Naive thymus-derived CD8-positive, alpha-beta T cell (primary cell): ENCODE measurements around the gene GGA1. TPM values are rescaled to one million over a fixed set of nuclear protein-coding genes. Genes with fewer than 3 reads are reported as not detected.

Experiments
- ATAC-seq, 2 donors: fragments of 150-1000 bp; cut with Tn5 transposase in 1 of 2; sonication (Bioruptor Pico), chemical (Tn5 transposase) in 1 of 2; 1 replicate in 1 of 2; 2 replicates in 1 of 2; pipeline ENCODE4 v1.10.0; 2021; ENCODE audit warnings: mild to moderate bottlenecking in 2 of 2, moderate library complexity in 2 of 2
- POLR2A ChIA-PET: fragments of 350-600 bp; sonication (Branson Sonifier 250); formaldehyde crosslinking; loops from one replicate; lab custom pipeline; 2021; ENCODE audit warnings: antibody characterized with exemption; lab: Charles Lee
- DNase-seq, 10 donors: peaks; one replicate each; pipeline versions ENCODE4 v3.0.0 to v3.0.0-alpha.2; 2020 to 2022
- H3K27ac Mint-ChIP-seq, 10 donors: one replicate each; pipeline ENCODE4 v1.8.0; 2020 to 2022; ENCODE audit warnings: mild to moderate bottlenecking in 10 of 10, mixed read lengths in 10 of 10, moderate library complexity in 4 of 10, inconsistent platforms in 1 of 10
- H3K27me3 Mint-ChIP-seq, 5 donors: one replicate each; pipeline ENCODE4 v1.8.0; 2021 to 2022; ENCODE audit warnings: mixed read lengths in 5 of 5
- H3K36me3 Mint-ChIP-seq, 3 donors: one replicate each; pipeline ENCODE4 v1.8.0; 2020 to 2022; ENCODE audit warnings: mixed read lengths in 3 of 3, mild to moderate bottlenecking in 2 of 3, inconsistent platforms in 1 of 3
- H3K4me1 Mint-ChIP-seq, 4 donors: one replicate each; pipeline ENCODE4 v1.8.0; 2021 to 2022; ENCODE audit warnings: mixed read lengths in 4 of 4
- H3K4me3 Mint-ChIP-seq, 10 donors: one replicate each; pipeline ENCODE4 v1.8.0; 2020 to 2022; ENCODE audit warnings: mild to moderate bottlenecking in 10 of 10, mixed read lengths in 10 of 10, moderate library complexity in 6 of 10, inconsistent platforms in 1 of 10
- H3K9me3 Mint-ChIP-seq, 9 donors: one replicate each; pipeline ENCODE4 v1.8.0; 2020 to 2022; ENCODE audit warnings: mixed read lengths in 9 of 9, mild to moderate bottlenecking in 3 of 9, inconsistent platforms in 1 of 9, moderate library complexity in 1 of 9
- polyA plus RNA-seq, 3 donors: library from polyadenylated mRNA; unstranded; fragments of 300-500 nt; fragmentation: Illumina TruSeq; gene quantifications; one replicate each; pipeline ENCODE4 v1.2.3, GENCODE V29; 2021
- total RNA-seq, 8 experiments: library from RNA in 2 of 8; stranded (reverse) in 2 of 8; gene quantifications; one replicate each; pipeline ENCODE4 v1.2.3 and lab custom pipeline; 2021 to 2026

GGA1 gene
- total and polyA plus RNA-seq, 5 experiments from 2014 or later, result 20.3 to 110 (median 24.5) TPM

- H3K4me3 Mint-ChIP-seq, result no peak overlapping the region
- H3K4me1 Mint-ChIP-seq, result peaks cover 0 to 15% (median 2%) of the 10 kb centered on the region in 4 donors
- peak overlapping the region in 1 of 10 donors; percentile 36 for H3K27ac Mint-ChIP-seq
- ATAC-seq (no peak), DNase-seq (no peak)
- H3K9me3 Mint-ChIP-seq, result no peaks in the 10 kb centered on the region
- peaks cover 0 to 48% (median 0%) of the 10 kb centered on the region in 3 donors for H3K36me3 Mint-ChIP-seq
- POLR2A ChIA-PET, result interaction anchor here (64.1 kb wide), 1 partner anchor 47 kb away, joined by 2283 read pairs; the partner anchor contains the start of genes LGALS1, NOL12, PDXP and SH3BP1
- H3K27me3 Mint-ChIP-seq, result no peaks in the 10 kb centered on the region
Observed at GRCh38 chr22:37616201-37617083, 7.8 kb downstream of the GGA1 start.

- Mint-ChIP-seq H3K4me3 (no peak overlapping the region), H3K27me3 (no peaks in the 10 kb centered on the region), H3K27ac (no peak overlapping the region), H3K36me3 (peaks cover 0 to 51% (median 0%) of the 10 kb centered on the region in 3 donors), H3K4me1 (peaks cover 0 to 10% (median under 1%) of the 10 kb centered on the region in 4 donors), H3K9me3 (no peaks in the 10 kb centered on the region)
- POLR2A ChIA-PET, result interaction anchor here (1.6 to 64.1 kb wide), 2 partner anchors 9 to 46 kb away, joined by 4 to 2283 read pairs; partner anchors contain the start of genes LGALS1, NOL12, PDXP and SH3BP1
- no peak for DNase-seq
- ATAC-seq, result no peak
Observed at GRCh38 chr22:37617431-37617830, 8.8 kb downstream of the GGA1 start.

- H3K27me3 Mint-ChIP-seq, result no peaks in the 10 kb centered on the region
- no peaks in the 10 kb centered on the region for H3K9me3 Mint-ChIP-seq
- H3K4me1 Mint-ChIP-seq, result peaks cover 0 to 7% (median 3%) of the 10 kb centered on the region in 4 donors
- H3K36me3 Mint-ChIP-seq, result peaks cover 0 to 51% (median 0%) of the 10 kb centered on the region in 3 donors
- DNase-seq, result no peak
- no peak for ATAC-seq
- POLR2A ChIA-PET, result interaction anchor here (1.6 to 64.1 kb wide), 2 partner anchors 8 to 45 kb away, joined by 4 to 2283 read pairs; partner anchors contain the start of genes LGALS1, NOL12, PDXP and SH3BP1
- no peak overlapping the region for H3K4me3 Mint-ChIP-seq
- H3K27ac Mint-ChIP-seq, result peak overlapping the region in 1 of 10 donors; percentile 14
Observed at GRCh38 chr22:37618072-37618656, 9.5 kb downstream of the GGA1 start.

- no peaks in the 10 kb centered on the region for H3K27me3 Mint-ChIP-seq
- H3K27ac Mint-ChIP-seq, result peak overlapping the region in 5 of 10 donors; percentile 14 to 48 (median 34)
- no peak for DNase-seq
- no peak for ATAC-seq
- H3K36me3 Mint-ChIP-seq, result peaks cover 0 to 52% (median 1%) of the 10 kb centered on the region in 3 donors
- no peaks in the 10 kb centered on the region for H3K9me3 Mint-ChIP-seq
- peaks cover 2 to 8% (median 5%) of the 10 kb centered on the region in 4 donors for H3K4me1 Mint-ChIP-seq
- POLR2A ChIA-PET, result interaction anchor here (1.6 to 64.1 kb wide), 2 partner anchors 7 to 45 kb away, joined by 4 to 2283 read pairs; partner anchors contain the start of genes LGALS1, NOL12, PDXP and SH3BP1
- H3K4me3 Mint-ChIP-seq, result no peak overlapping the region
Observed at GRCh38 chr22:37618674-37619073, 10.0 kb downstream of the GGA1 start.

- H3K36me3 Mint-ChIP-seq, result peaks cover 0 to 48% (median 2%) of the 10 kb centered on the region in 3 donors
- peak overlapping the region in 4 of 10 donors; percentile 11 to 49 (median 39) for H3K27ac Mint-ChIP-seq
- H3K4me3 Mint-ChIP-seq, result no peak overlapping the region
- DNase-seq (peak in 1 of 10 donors; percentile 52), ATAC-seq (no peak)
- H3K9me3 Mint-ChIP-seq, result no peaks in the 10 kb centered on the region
- POLR2A ChIA-PET, result interaction anchor here (1.4 to 64.1 kb wide), 2 partner anchors 8 to 43 kb away, joined by 4 to 2283 read pairs; partner anchors contain the start of genes LGALS1, NOL12, PDXP and SH3BP1
- peaks cover 5 to 20% (median 17%) of the 10 kb centered on the region in 4 donors for H3K4me1 Mint-ChIP-seq
- no peaks in the 10 kb centered on the region for H3K27me3 Mint-ChIP-seq
Observed at GRCh38 chr22:37619991-37620390, 11.4 kb downstream of the GGA1 start.

- peaks cover 10 to 31% (median 31%) of the 10 kb centered on the region in 4 donors for H3K4me1 Mint-ChIP-seq
- H3K4me3 Mint-ChIP-seq, result no peak overlapping the region
- peak overlapping the region in 1 of 10 donors; percentile 29 for H3K27ac Mint-ChIP-seq
- H3K36me3 Mint-ChIP-seq, result peaks cover 0 to 40% (median 2%) of the 10 kb centered on the region in 3 donors
- ATAC-seq, result no peak
- no peaks in the 10 kb centered on the region for H3K27me3 Mint-ChIP-seq
- DNase-seq, result no peak
- H3K9me3 Mint-ChIP-seq, result no peaks in the 10 kb centered on the region
- POLR2A ChIA-PET, result interaction anchor here (0.8 to 64.1 kb wide), 2 partner anchors 13 to 42 kb away, joined by 3 to 2283 read pairs; partner anchors contain the start of genes LGALS1, NOL12, PDXP and SH3BP1
Observed at GRCh38 chr22:37621352-37621860, 12.8 kb downstream of the GGA1 start.

- Mint-ChIP-seq H3K36me3 (peaks cover 0 to 26% (median 2%) of the 10 kb centered on the region in 3 donors), H3K4me3 (peak overlapping the region; percentile 42 to 90 (median 80)), H3K9me3 (no peaks in the 10 kb centered on the region), H3K27me3 (no peaks in the 10 kb centered on the region), H3K4me1 (peaks cover 19 to 50% (median 49%) of the 10 kb centered on the region in 4 donors), H3K27ac (peak overlapping the region; percentile 87 to 99 (median 96))
- ATAC-seq (peak; percentile 63 to 73), DNase-seq (peak; percentile 72 to 89 (median 79))
- POLR2A ChIA-PET, result interaction anchor here (7.0 to 64.1 kb wide), 2 partner anchors 16 to 40 kb away, joined by 81 to 2283 read pairs; partner anchors contain the start of genes GGA1, LGALS1, NOL12 and PDXP
Observed at GRCh38 chr22:37623075-37624016, 14.7 kb downstream of the GGA1 start.

- DNase-seq (no peak), ATAC-seq (no peak)
- Mint-ChIP-seq H3K9me3 (no peaks in the 10 kb centered on the region), H3K4me3 (peak overlapping the region in 4 of 10 donors; percentile 79 to 86 (median 82)), H3K4me1 (peaks cover 24 to 57% (median 56%) of the 10 kb centered on the region in 4 donors), H3K27ac (peak overlapping the region in 9 of 10 donors; percentile 87 to 99 (median 97)), H3K36me3 (peaks cover 0 to 20% (median 2%) of the 10 kb centered on the region in 3 donors), H3K27me3 (no peaks in the 10 kb centered on the region)
- POLR2A ChIA-PET, result interaction anchor here (7.0 to 64.1 kb wide), 2 partner anchors 17 to 39 kb away, joined by 81 to 2283 read pairs; partner anchors contain the start of genes GGA1, LGALS1, NOL12 and PDXP
Observed at GRCh38 chr22:37624017-37624365, 15.4 kb downstream of the GGA1 start.

GRCh38 chr22:37624876-37625275, 16.2 kb downstream of the GGA1 start:
- Mint-ChIP-seq H3K36me3 (peaks cover 0 to 11% (median 2%) of the 10 kb centered on the region in 3 donors), H3K27me3 (no peaks in the 10 kb centered on the region), H3K9me3 (no peaks in the 10 kb centered on the region), H3K4me1 (peaks cover 27 to 63% (median 61%) of the 10 kb centered on the region in 4 donors), H3K4me3 (peak overlapping the region in 6 of 10 donors; percentile 20 to 87 (median 65)), H3K27ac (peak overlapping the region; percentile 84 to 98 (median 93))
- POLR2A ChIA-PET, result interaction anchor here (0.9 to 64.1 kb wide), 4 partner anchors 9 to 39 kb away, joined by 3 to 2283 read pairs (median 42); partner anchors contain the start of genes GGA1, LGALS1, NOL12 and PDXP
- DNase-seq (no peak), ATAC-seq (no peak)

- DNase-seq (no peak), ATAC-seq (no peak)
- Mint-ChIP-seq H3K27me3 (no peaks in the 10 kb centered on the region), H3K4me1 (peaks cover 27 to 66% (median 63%) of the 10 kb centered on the region in 4 donors), H3K36me3 (peaks cover 0 to 8% (median 2%) of the 10 kb centered on the region in 3 donors), H3K9me3 (no peaks in the 10 kb centered on the region), H3K27ac (peak overlapping the region; percentile 28 to 98 (median 93)), H3K4me3 (peak overlapping the region in 6 of 10 donors; percentile 6 to 87 (median 51))
- POLR2A ChIA-PET, result interaction anchor here (0.9 to 64.1 kb wide), 6 partner anchors 7 to 38 kb away, joined by 3 to 2283 read pairs (median 4); partner anchors contain the start of genes GGA1, LGALS1, NOL12 and PDXP
Observed at GRCh38 chr22:37625737-37626136, 17.1 kb downstream of the GGA1 start.
